RCC 7860 (cell line): ENCODE data around the gene TM9SF1.

Source experiments
- DNase-seq: peaks from one replicate; pipeline ENCODE4 v3.0.0-alpha.2; 2015; ENCODE audit warnings: low spot score
- FAIRE-seq: peaks from 2 replicates; lab custom pipeline; 2012; peaks lifted over from hg19 to GRCh38; lab: Jason Lieb, UNC

Gene TM9SF1

GRCh38 chr14:24179294-24179960 lies 15.8 kb downstream of the TM9SF1 start:
- DNase-seq (no peak), FAIRE-seq (no peak)

GRCh38 chr14:24178399-24179178 lies 16.7 kb downstream of the TM9SF1 start:
- FAIRE-seq (no peak), DNase-seq (no peak)

DNA sequence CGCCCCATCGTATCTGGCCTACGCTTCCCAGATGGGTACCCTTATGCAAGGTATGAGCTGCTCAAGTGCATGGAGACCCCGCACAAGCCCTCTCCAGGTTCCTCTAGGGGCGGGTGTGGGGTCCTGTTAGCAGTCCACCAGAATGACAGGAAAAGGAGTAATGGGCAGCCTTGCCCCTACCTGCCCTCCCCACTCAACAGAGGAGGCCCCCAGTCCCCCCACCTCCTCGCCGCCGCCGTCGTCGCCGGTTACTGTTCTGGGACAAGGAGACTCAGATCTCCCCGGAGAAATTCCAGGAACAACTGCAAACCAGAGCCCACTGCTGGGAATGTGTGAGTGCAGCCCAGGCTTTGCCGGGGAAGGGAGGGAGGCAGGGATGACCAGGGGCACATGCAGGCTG lies 17.4 kb downstream of the TM9SF1 start:
- DNase-seq = no peak
- no peak for FAIRE-seq

DNA sequence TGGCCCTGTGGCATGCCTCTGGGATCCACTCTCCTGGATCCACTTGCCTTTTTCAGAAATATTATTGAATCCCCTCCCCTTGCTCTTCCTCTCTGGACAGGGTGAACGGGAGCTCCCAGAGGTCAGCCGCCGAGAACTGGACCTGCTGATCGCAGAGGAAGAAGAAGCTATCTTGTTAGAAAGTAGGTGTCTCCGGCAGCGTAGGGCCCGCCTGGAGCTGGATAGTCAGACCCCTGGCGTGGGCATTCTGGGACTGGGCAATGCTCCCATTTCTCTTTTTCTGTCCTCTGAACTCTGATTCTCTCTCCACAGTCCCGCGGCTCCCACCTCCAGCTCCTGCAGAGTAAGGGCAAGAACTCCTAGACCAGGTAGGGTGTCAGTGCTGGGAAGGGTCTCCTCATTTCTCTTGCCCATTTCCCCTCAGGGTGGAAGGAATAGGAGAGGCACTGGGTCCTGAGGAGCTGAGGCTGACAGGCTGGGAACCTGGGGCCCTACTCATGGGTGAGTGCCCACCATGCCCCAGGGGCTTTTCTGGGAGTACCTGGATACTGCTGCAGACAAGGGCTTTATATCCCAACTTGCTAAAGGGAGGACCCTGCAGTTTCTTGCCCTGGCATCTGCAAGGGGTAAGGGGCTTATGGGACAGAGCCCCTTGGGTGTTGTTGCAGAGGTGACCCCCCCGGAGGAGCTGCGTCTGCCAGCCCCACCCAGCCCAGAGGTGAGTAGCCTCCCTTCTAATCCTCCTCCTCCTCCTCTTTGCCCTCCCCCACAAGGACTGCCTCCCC lies 18.0 kb downstream of the TM9SF1 start:
- FAIRE-seq (no peak), DNase-seq (no peak)

DNA sequence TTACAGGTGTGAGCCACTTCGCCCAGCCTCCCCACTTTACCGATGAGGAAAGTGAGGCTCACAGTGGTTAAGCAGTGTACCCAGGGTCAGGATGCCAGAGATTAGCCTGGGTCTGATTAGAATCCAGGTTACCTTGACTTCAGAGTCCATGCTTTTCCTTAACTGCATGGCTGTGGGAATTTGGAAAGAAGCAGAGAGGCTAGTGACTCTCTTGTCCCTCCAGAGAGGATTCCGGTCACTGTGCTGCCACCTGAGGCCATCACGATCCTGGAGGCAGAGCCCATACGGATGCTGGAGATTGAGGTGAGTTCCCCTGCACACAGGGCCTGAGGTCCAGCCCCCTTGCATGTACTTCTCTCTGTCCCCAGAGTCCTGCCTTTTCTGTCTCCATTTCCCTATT lies 18.6 kb downstream of the TM9SF1 start:
- FAIRE-seq (no peak), DNase-seq (no peak)

- FAIRE-seq = no peak
- no peak for DNase-seq
Measured at GRCh38 chr14:24172871-24173281, 22.4 kb downstream of the TM9SF1 start.

DNA sequence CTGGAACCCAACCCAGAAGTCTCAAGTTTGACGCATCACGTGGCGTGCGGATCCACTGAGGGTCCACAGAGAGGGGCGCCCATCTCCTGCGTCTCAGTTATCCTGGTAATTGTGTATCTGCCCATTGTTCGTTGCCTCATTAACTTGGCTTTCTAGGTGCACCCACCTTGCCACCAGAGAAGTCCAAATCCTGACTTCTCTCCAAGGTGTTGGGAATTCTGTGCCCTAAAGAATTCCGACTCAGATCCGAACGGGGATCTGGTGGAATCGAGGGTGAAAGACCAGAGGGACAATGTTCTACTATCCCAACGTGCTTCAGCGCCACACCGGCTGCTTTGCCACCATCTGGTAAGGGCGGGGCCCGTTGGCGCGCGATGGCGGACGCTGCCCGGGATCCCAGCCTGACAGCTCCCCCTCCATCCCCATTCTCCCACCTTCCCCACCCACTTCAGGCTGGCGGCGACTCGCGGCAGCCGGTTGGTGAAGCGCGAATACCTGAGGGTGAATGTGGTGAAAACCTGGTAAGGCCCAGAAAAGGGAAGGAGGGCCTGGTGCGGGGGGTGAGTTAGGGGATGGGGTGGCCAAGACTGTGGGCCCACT lies 22.9 kb downstream of the TM9SF1 start:
- DNase-seq (no peak), FAIRE-seq (no peak)

DNA sequence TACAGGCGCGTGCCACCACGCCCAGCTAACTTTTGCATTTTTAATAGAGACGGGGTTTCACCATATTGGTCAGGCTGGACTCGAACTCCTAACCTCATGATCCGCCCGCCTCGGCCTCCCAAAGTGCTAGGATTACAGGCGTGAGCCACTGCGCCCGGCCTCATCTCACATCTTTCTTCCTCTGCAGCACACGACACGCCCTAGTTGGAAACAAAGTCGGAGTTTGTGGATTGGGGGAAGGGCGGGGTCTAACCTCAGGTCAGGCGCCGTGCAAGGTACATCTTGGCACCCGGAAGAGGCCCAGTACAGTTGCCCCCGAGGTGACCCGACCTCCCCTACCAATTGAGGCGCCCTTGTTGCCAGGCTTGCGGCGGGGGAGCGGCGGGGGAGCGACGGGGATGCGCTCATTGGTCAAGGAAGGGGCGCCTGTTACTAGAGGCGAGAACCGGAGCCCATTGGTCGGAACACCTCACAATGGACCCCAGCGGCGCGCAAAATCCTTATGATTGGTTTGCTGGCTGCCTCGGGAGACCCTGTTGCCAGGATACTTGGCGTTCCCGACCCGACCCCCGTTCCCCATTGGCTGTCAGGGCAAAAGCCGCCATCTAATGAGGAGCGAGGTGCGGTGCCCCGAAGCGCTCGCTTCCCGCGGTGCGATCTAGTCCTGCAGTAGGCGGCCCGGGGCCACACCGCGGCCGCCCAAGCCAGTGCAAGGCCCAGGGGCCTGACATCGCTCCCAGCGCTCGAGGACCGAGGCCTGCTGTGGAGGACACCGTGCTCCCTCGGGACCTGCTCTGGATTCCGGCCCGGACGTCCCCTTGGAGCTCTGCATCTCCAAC lies 23.6 kb downstream of the TM9SF1 start, which contains the start of gene REC8:
Gene REC8, plus strand, starts transcription at position 659 of the 839 bp plus-strand sequence. CDS start 473 bp downstream, outside the sequence.
- no peak for FAIRE-seq
- no peak for DNase-seq

DNA sequence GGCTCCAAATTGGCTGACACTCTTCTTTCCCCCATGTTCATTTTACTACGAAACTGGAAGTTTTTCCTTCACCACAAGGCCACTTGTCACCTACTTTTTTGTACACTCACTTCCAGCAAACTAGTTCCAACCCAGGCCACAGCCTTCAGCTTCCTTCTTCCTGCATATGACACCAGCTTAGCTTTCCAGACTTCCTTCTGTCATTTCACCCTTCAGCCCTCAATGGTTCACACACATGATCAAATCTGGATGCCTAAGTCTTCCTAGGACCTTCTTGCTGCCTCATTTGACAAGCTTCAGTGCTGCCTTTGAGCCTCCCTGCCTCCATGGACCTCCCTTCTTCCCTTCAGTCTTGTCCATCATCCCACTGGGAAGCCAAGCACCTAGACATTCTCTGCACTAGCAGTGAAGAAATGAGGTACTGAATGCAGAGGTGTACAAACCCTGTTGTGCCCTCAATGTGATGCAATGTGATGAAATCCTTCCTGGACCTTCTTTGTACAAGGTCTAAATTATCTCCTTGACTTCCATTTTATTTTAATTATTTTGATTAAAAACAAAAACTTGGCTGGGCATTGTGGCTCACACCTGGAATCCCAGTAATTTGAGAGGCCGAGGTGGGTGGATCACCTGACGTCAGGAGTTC lies 27.6 kb downstream of the TM9SF1 start:
- FAIRE-seq = no peak
- DNase-seq = no peak

GRCh38 chr14:24165785-24166184 lies 29.5 kb downstream of the TM9SF1 start:
- FAIRE-seq = no peak
- no peak for DNase-seq

- FAIRE-seq = no peak
- DNase-seq = no peak
Measured at GRCh38 chr14:24164518-24164991, 30.7 kb downstream of the TM9SF1 start.

DNA sequence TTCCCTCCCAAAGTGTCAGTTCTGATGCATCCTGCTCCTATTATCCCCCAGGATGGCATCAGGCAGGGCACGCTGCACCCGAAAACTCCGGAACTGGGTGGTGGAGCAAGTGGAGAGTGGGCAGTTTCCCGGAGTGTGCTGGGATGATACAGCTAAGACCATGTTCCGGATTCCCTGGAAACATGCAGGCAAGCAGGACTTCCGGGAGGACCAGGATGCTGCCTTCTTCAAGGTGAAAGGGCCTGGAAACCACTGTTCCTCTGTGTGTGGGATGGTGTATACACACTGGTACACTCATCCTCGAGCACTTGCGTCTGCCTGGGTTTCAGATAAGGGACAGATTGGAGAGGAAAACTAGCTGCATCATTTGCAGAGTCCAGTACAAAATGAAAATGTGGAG lies 33.1 kb downstream of the TM9SF1 start:
- no peak for FAIRE-seq
- DNase-seq = no peak

DNA sequence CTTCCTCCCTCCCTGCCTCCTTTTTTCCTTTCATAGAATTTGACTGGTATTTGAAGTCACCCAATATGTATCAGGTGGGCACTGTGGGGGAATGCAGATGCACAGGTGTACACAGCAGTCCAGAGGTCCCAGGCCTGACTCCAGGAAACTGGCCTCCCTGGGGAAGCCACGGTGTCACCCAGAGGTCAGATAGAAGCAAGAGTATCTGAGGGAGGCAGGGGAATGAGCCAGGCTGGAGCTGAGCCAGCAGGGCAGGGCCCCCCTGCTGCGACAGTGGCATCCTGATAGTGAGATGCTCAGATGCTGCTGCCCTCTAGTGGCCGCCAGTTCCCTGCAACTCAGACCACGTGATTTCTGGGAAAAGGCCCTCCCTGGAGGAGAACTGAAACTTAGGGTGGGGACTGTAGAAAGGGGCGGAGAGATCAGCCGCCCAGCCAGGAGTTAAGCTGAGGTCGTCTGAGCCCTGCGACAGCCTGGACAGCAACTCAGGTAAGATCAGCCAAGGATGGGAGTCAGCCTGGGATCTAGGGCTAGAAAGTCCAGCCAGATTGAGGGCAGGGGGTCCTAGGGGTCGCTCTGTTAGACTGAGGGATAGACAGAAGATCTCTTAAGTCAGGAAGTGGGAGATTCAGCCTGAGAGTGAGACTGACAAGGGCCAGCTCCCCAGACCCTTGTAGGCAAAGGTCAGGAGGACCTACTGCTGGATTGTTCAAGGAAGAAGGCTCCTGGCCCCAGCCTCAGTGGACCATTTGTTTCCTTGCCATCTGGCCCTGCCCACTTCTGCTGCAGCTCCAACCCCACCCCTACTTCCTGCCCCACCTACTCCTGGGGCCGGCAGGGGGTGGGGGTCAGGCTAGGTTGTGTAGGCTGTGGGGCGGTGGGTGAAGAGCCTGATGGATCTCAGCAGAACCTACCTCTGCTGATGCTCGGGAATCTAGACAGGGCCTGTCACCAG lies 34.1 kb downstream of the TM9SF1 start, which contains the start of gene IRF9:
Gene IRF9, plus strand, starts transcription at position 416 of the 955 bp plus-strand sequence. CDS start 880 bp downstream, outside the sequence.
- peak; percentile 61 for FAIRE-seq
- peak; percentile 86 for DNase-seq

GRCh38 chr14:24160499-24160849 lies 34.8 kb downstream of the TM9SF1 start:
- DNase-seq (no peak), FAIRE-seq (no peak)

DNA sequence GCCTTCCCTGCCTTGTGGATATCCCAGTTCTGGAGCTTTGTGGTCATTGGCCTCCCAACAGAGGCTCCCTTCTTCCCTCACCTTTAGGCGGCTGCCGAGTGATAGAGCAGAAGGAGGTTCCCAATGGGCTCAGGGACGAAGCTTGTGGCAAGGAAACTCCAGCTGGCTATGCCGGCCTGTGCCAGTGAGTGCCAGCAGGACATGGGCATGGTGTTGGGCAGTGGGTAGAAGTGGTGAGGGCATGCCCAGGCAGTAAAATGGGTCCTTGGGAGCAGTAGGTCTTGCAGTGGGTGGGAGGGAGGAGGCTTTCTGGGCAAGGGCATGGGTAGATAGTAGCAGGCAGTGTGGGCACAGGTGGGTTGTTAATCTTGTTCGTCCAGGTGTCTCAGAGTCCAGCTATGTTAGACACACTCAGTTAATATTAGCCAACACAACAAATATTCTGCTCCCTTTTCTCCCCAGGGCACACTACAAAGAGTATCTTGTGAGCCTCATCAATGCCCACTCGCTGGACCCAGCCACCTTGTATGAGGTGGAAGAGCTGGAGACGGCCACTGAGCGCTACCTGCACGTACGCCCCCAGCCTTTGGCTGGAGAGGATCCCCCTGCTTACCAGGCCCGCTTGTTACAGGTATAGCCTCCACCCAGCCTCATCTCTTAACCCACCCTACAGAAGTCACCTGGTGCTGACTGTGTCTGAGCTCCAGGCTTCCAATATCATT lies 35.3 kb downstream of the TM9SF1 start:
- no peak for FAIRE-seq

DNA sequence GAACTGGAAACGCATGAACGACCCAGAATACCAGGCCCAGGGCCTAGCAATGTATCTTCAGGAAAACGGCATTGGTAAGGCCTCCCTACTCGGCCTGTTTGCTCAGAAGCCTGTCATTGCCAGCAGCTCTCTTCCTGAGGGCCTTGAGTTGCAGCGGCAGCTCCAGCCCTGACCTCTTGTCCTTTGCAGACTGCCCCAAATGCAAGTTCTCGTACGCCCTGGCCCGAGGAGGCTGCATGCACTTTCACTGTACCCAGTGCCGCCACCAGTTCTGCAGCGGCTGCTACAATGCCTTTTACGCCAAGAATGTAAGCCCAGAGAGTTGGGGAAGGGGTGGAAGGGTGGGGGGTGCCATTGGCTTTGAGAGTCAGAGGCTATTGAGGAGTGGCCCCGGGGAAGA lies 37.9 kb downstream of the TM9SF1 start:
- FAIRE-seq (no peak), DNase-seq (no peak)

More for the DNA sequence above, 35.3 kb downstream of the TM9SF1 start:
- no peak for DNase-seq

- no peak for DNase-seq
- no peak for FAIRE-seq
Measured at GRCh38 chr14:24156840-24157239, 38.4 kb downstream of the TM9SF1 start.

- no peak for DNase-seq
- FAIRE-seq = no peak
Measured at GRCh38 chr14:24155100-24155499, 40.1 kb downstream of the TM9SF1 start.
